K562 (cell line): ENCODE results near the gene CRYAA. TPM values are rescaled to one million over a fixed set of nuclear protein-coding genes. Genes with fewer than 3 reads are reported as not detected.
"Not testable (repeated sequence)": the region's sequence is repeated elsewhere in the genome, so short reads cannot be mapped to it uniquely, and the experiment has no call there.

ENCODE experiments used
- ATAC-seq: fragments of 200-7000 bp; cut with Tn5 transposase; 3 replicates; pipeline ENCODE4 v1.9.1; 2020; ENCODE audit warnings: moderate library complexity
- BruUV-seq: library from RNA; stranded (reverse); fragments of 400-500 nt; replicated peaks from 2 replicates; lab custom pipeline; 2021; lab: Mats Ljungman, UMichigan
- CTCF ChIA-PET: fragments of 300-600 bp; formaldehyde crosslinking; extraction: SDS; loops from one replicate; lab custom pipeline; 2021; ENCODE audit warnings: low intra/inter-chr PET ratio; lab: Yijun Ruan, JAX
- POLR2A ChIA-PET: fragments of 300-600, 350-650 bp; sonication (Branson Sonifier 250); formaldehyde crosslinking; extraction: SDS; loops from one replicate; lab custom pipeline; 2021; ENCODE audit warnings: antibody characterized with exemption, inconsistent platforms; lab: Yijun Ruan, JAX
- DNase-seq, 4 experiments: peaks; one replicate each; pipeline versions ENCODE4 v3.0.0 to v3.0.0-alpha.2; 2011 to 2018; ENCODE audit warnings: low spot score in 3 of 4, mixed read lengths in 3 of 4; ENCODE audit errors: extremely low read depth in 1 of 4
- FAIRE-seq: peaks from 2 replicates; lab custom pipeline; 2011; peaks lifted over from hg19 to GRCh38; lab: Jason Lieb, UNC
- H2AFZ ChIP-seq: 2 replicates; pipeline ENCODE4 v1.6.0; 2011; ENCODE audit warnings: low read depth, low read length, control low read depth, inconsistent platforms
- H3K27ac ChIP-seq: fragments of 200-600 bp; 3 replicates; pipeline ENCODE4 v1.8.0; 2011; ENCODE audit warnings: low read depth, mild to moderate bottlenecking, control low read depth, inconsistent platforms, low read length, moderate library complexity, mixed read lengths; ENCODE audit errors: extremely low read depth
- H3K27me3 ChIP-seq, 2 experiments: fragments of 300-600 bp in 1 of 2; 2 replicates in 1 of 2; 3 replicates in 1 of 2; pipeline versions ENCODE4 v1.6.0 to v1.8.0; 2011; ENCODE audit warnings: inconsistent platforms in 2 of 2, low read length in 2 of 2, mild to moderate bottlenecking in 1 of 2, mixed read lengths in 1 of 2, moderate library complexity in 1 of 2; ENCODE audit not compliant: control insufficient read depth in 2 of 2, insufficient read depth in 2 of 2
- H3K36me3 ChIP-seq: fragments of 300-600 bp; 3 replicates; pipeline ENCODE4 v1.8.0; 2011; ENCODE audit warnings: mild to moderate bottlenecking, low read length, inconsistent platforms; ENCODE audit not compliant: control insufficient read depth, insufficient read depth
- H3K4me1 ChIP-seq, 2 experiments: fragments of 200-600 bp in 1 of 2; replicated peaks in 1 of 2; 2 replicates in 1 of 2; 3 replicates in 1 of 2; pipeline versions ENCODE4 v1.5.1 to v1.8.0; 2011; ENCODE audit warnings: inconsistent platforms in 2 of 2, low read length in 2 of 2, mild to moderate bottlenecking in 1 of 2, mixed read lengths in 1 of 2, moderate library complexity in 1 of 2; ENCODE audit not compliant: control insufficient read depth in 2 of 2, insufficient read depth in 2 of 2
- H3K4me2 ChIP-seq: 2 replicates; pipeline ENCODE4 v1.6.1; 2011; ENCODE audit warnings: low read length, control low read depth, inconsistent platforms, mixed read lengths; ENCODE audit not compliant: insufficient read depth
- H3K4me3 ChIP-seq: fragments of 200-600 bp; sonication (generic), shearing (Covaris generic); 2 replicates; pipeline ENCODE4 v1.5.1; 2016; ENCODE audit warnings: control low read depth, inconsistent platforms
- H3K79me2 ChIP-seq: fragments of 200-600 bp; 3 replicates; pipeline ENCODE4 v1.8.0; 2011; ENCODE audit warnings: low read length, inconsistent platforms; ENCODE audit not compliant: control insufficient read depth, insufficient read depth
- H3K9ac ChIP-seq, 2 experiments: 2 replicates each; pipeline versions ENCODE4 v1.6.0 to v1.6.1; 2011; ENCODE audit warnings: low read depth in 2 of 2, low read length in 2 of 2, control low read depth in 1 of 2, inconsistent platforms in 1 of 2, mild to moderate bottlenecking in 1 of 2, mixed read lengths in 1 of 2; ENCODE audit not compliant: insufficient read depth in 1 of 2
- H3K9me1 ChIP-seq: one replicate; pipeline ENCODE4 v1.6.0; 2011; ENCODE audit warnings: inconsistent platforms, mild to moderate bottlenecking, low read length, moderate library complexity; ENCODE audit not compliant: control insufficient read depth, insufficient read depth
- H3K9me3 ChIP-seq: replicated peaks from 2 replicates; pipeline ENCODE4 v1.5.1; 2011; ENCODE audit warnings: low read depth, low read length, inconsistent platforms; ENCODE audit not compliant: control insufficient read depth, insufficient read depth
- H4K20me1 ChIP-seq: replicated peaks from 2 replicates; pipeline ENCODE4 v1.6.1; 2011; ENCODE audit warnings: low read length, inconsistent platforms, mixed read lengths; ENCODE audit not compliant: control insufficient read depth, insufficient read depth
- WGBS: fragments of 100-300 bp; shearing (Covaris generic); methylation state at CpG from one replicate; pipeline ENCODE4 v1.1.6; 2016; ENCODE audit warnings: low coverage, mixed read lengths; ENCODE audit not compliant: insufficient coverage; ENCODE audit errors: missing lambda C conversion rate; 5-methylcytosine and 5-hydroxymethylcytosine counted together
- in situ Hi-C: fragments of 300-500 bp; cut with MboI; formaldehyde crosslinking; loops from 4 replicates; pipeline ENCODE4 v1.15.0; 2018; ENCODE audit warnings: inconsistent platforms, mixed read lengths
- intact Hi-C: fragments of 100-400 bp; cut with micrococcal nuclease; formaldehyde crosslinking; loops from 2 replicates; pipeline ENCODE4 v1.14.2; 2022
- polyA plus RNA-seq, 8 experiments: library from polyadenylated mRNA; depleted of rRNA in 4 of 8; stranded (reverse) in 5 of 8; unstranded in 3 of 8; fragments of >200 nt; fragmentation: Nextera tagmentation in 2 of 8; fragmentation: Illumina TruSeq in 1 of 8; extraction: Ambion mirVana in 2 of 8; extraction: Trizol in 1 of 8; gene quantifications; 2 replicates each; pipeline versions ENCODE4 v1.2.1 to v1.2.3, GENCODE V29; 2011 to 2014; ENCODE audit warnings: inconsistent platforms in 1 of 8, missing spikeins in 1 of 8
- total RNA-seq, 7 experiments: library from RNA; depleted of rRNA in 6 of 7; stranded (reverse); fragments of >200 nt in 6 of 7; fragmentation: Illumina TruSeq in 2 of 7; extraction: Trizol in 2 of 7; gene quantifications; 2 replicates each; pipeline versions ENCODE4 v1.2.1 to v1.2.3, GENCODE V29; 2011 to 2021; ENCODE audit warnings: low replicate concordance in 1 of 7

Gene CRYAA
- total and polyA plus RNA-seq, 9 of the 15 experiments (the other 6 are each of a cell fraction or from before 2014, with no cell fraction given), result not detected

GRCh38 chr21:43149344-43149743 is 19.5 kb upstream of the CRYAA start:
- H4K20me1 ChIP-seq, H3K9ac ChIP-seq, DNase-seq, H3K36me3 ChIP-seq, H3K4me1 ChIP-seq, intact Hi-C loops, in situ Hi-C loops, POLR2A ChIA-PET, H3K79me2 ChIP-seq, H3K9me1 ChIP-seq, H3K27ac ChIP-seq, BruUV-seq, CTCF ChIA-PET, H3K4me3 ChIP-seq, FAIRE-seq, H2AFZ ChIP-seq, H3K9me3 ChIP-seq, H3K27me3 ChIP-seq, H3K4me2 ChIP-seq, ATAC-seq: not testable (repeated sequence)
- WGBS, result no CpG with 5 or more reads among the region's 11 CpGs

- H3K4me3 ChIP-seq, H3K27ac ChIP-seq, intact Hi-C loops, H3K4me2 ChIP-seq, BruUV-seq, DNase-seq, H3K4me1 ChIP-seq, H2AFZ ChIP-seq, H3K9me3 ChIP-seq, H3K9ac ChIP-seq, CTCF ChIA-PET, H4K20me1 ChIP-seq, H3K79me2 ChIP-seq, POLR2A ChIA-PET, H3K27me3 ChIP-seq, FAIRE-seq, H3K9me1 ChIP-seq, H3K36me3 ChIP-seq: not testable (repeated sequence)
- WGBS, result no CpG with 5 or more reads among the region's 33 CpGs
- peak; percentile 72 for ATAC-seq
- in situ Hi-C loops, result loop anchor here (25.0 kb wide), 1 partner anchor 484 kb away; no protein-coding TSS in a partner anchor
Observed at GRCh38 chr21:43153601-43154000, 15.2 kb upstream of the CRYAA start.
